PC-3 (cell line): Measurements from ENCODE around the gene FAM174B. TPM values are rescaled to one million over a fixed set of nuclear protein-coding genes. Genes with fewer than 3 reads are reported as not detected.

Experiments used
- ATAC-seq: fragments of 200-7000 bp; cut with Tn5 transposase; 2 replicates; pipeline ENCODE4 v1.9.1; 2020; ENCODE audit warnings: mild to moderate bottlenecking, moderate library complexity
- BruUV-seq: library from RNA; stranded (reverse); fragments of 400-500 nt; replicated peaks from 2 replicates; lab custom pipeline; 2021; lab: Mats Ljungman, UMichigan
- CTCF ChIA-PET: fragments of 300-600 bp; sonication (Branson Sonifier 250); formaldehyde crosslinking; loops from one replicate; lab custom pipeline; 2022; ENCODE audit warnings: antibody characterized with exemption; lab: Charles Lee
- POLR2A ChIA-PET: fragments of 300-600 bp; sonication (Branson Sonifier 250); formaldehyde crosslinking; loops from one replicate; lab custom pipeline; 2022; ENCODE audit warnings: antibody characterized with exemption; ENCODE audit not compliant: unreplicated experiment; lab: Charles Lee
- DNase-seq: peaks from one replicate; pipeline ENCODE4 v3.0.0-alpha.2; 2015
- H2AFZ ChIP-seq: fragments of 300-600 bp; sonication (generic); 2 replicates; pipeline ENCODE4 v1.6.0; 2016; ENCODE audit warnings: antibody characterized with exemption, low read length
- H3F3A ChIP-seq: fragments of 300-600 bp; sonication (generic); one replicate; pipeline ENCODE4 v1.6.0; 2017; ENCODE audit warnings: antibody characterized with exemption, low read length, control low read depth, mild to moderate bottlenecking; ENCODE audit not compliant: unreplicated experiment
- H3K27ac ChIP-seq: fragments of 300-600 bp; sonication (generic); 2 replicates; pipeline ENCODE4 v1.5.1; 2016; ENCODE audit warnings: mild to moderate bottlenecking, low read length
- H3K27me3 ChIP-seq: fragments of 300-600 bp; sonication (generic); 2 replicates; pipeline ENCODE4 v1.6.1; 2016; ENCODE audit warnings: low read length, mixed read lengths
- H3K36me3 ChIP-seq: fragments of 300-600 bp; sonication (generic); 2 replicates; pipeline ENCODE4 v1.6.1; 2016; ENCODE audit warnings: low read depth, mixed run types, low read length, mixed read lengths
- H3K4me1 ChIP-seq: fragments of 300-600 bp; sonication (generic); 2 replicates; pipeline ENCODE4 v1.5.1; 2016; ENCODE audit warnings: low read length; ENCODE audit not compliant: insufficient read depth
- H3K4me2 ChIP-seq: fragments of 300-600 bp; sonication (generic); 2 replicates; pipeline ENCODE4 v1.6.0; 2016; ENCODE audit warnings: low read length
- H3K4me3 ChIP-seq: fragments of 300-600 bp; sonication (generic); 2 replicates; pipeline ENCODE4 v1.5.1; 2016; ENCODE audit warnings: mild to moderate bottlenecking, low read length, mixed read lengths
- H3K79me2 ChIP-seq: fragments of 300-600 bp; sonication (generic); 2 replicates; pipeline ENCODE4 v1.6.1; 2017; ENCODE audit warnings: low read length, mixed read lengths
- H3K9ac ChIP-seq: fragments of 300-600 bp; sonication (generic); 2 replicates; pipeline ENCODE4 v1.6.0; 2016; ENCODE audit warnings: mild to moderate bottlenecking, low read length
- H3K9me2 ChIP-seq: fragments of 300-600 bp; sonication (generic); replicated peaks from 2 replicates; pipeline ENCODE4 v1.6.1; 2016; ENCODE audit warnings: mixed run types, low read length, mixed read lengths
- H3K9me3 ChIP-seq: fragments of 300-600 bp; sonication (generic); 2 replicates; pipeline ENCODE4 v1.6.1; 2016; ENCODE audit warnings: low read length, mixed read lengths
- H4K20me1 ChIP-seq: fragments of 300-600 bp; sonication (generic); 2 replicates; pipeline ENCODE4 v1.6.1; 2016; ENCODE audit warnings: low read length, mixed read lengths
- EZH2 ChIP-seq: fragments of 300-600 bp; sonication (generic); IDR thresholded peaks from one replicate; pipeline ENCODE4 v1.6.1; 2017; ENCODE audit warnings: antibody characterized with exemption, mild to moderate bottlenecking, low read length; ENCODE audit not compliant: unreplicated experiment
- EZH2phosphoT487 ChIP-seq: fragments of 300-600 bp; sonication (generic); IDR thresholded peaks from 2 replicates; pipeline ENCODE4 v1.6.1; 2018; ENCODE audit warnings: mild to moderate bottlenecking, antibody characterized with exemption, low read length, borderline replicate concordance
- intact Hi-C: fragments of 100-400 bp; cut with micrococcal nuclease; formaldehyde crosslinking; loops from 2 replicates; pipeline ENCODE4 v1.9.0; 2023
- total RNA-seq: library from RNA; depleted of rRNA; stranded (reverse); fragments of >200 nt; gene quantifications from 2 replicates; pipeline ENCODE4 v1.2.3, GENCODE V29; 2014
- TF ChIP-seq, protein P1 (sequence below): fragments of 300-600 bp; sonication (generic); conservative IDR thresholded peaks from 2 replicates; pipeline ENCODE4 v1.5.1; 2017; ENCODE audit warnings: antibody characterized with exemption, low read depth, mild to moderate bottlenecking, low read length

Gene FAM174B
- total RNA-seq, 1 experiment from 2014 or later: 9.6 TPM

DNA sequence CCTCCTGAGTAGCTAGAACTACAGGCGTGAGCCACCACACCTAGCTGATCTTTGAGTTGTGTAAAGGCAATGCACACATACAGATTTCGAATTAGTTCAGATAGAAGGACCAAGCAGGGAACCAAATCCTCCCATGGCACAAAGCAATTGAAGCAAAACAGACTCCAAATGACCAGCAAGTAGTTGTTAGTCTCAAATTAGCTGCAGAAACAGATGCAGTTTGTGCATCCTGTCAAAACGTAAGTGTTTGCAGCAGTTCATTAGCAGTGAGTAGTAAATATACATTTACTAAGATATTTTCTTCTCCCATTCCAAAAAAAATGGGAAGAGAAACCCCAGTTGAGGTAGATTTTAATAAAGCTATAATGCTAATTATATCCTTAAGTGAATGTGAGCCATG is 15.8 kb upstream of the FAM174B start:
- Histone ChIP-seq H3K27me3 (no peaks in the 10 kb centered on the region), H2AFZ (no peak overlapping the region), H3K4me1 (peaks cover 14% of the 10 kb centered on the region), H3F3A (no peaks in the 10 kb centered on the region), H3K79me2 (no peaks in the 10 kb centered on the region), H3K9me3 (no peaks in the 10 kb centered on the region), H3K9ac (no peak overlapping the region), H3K36me3 (no peaks in the 10 kb centered on the region), H3K27ac (no peak overlapping the region), H3K4me3 (no peak overlapping the region), H3K9me2 (no peaks in the 10 kb centered on the region), H3K4me2 (no peak overlapping the region), H4K20me1 (no peaks in the 10 kb centered on the region)
- ATAC-seq (no peak), DNase-seq (no peak)
- intact Hi-C loops: no loop called here
- ChIA-PET CTCF (no interaction called here), POLR2A (no interaction called here)
- no TSS peak for BruUV-seq
- TF ChIP-seq, protein P1, sequence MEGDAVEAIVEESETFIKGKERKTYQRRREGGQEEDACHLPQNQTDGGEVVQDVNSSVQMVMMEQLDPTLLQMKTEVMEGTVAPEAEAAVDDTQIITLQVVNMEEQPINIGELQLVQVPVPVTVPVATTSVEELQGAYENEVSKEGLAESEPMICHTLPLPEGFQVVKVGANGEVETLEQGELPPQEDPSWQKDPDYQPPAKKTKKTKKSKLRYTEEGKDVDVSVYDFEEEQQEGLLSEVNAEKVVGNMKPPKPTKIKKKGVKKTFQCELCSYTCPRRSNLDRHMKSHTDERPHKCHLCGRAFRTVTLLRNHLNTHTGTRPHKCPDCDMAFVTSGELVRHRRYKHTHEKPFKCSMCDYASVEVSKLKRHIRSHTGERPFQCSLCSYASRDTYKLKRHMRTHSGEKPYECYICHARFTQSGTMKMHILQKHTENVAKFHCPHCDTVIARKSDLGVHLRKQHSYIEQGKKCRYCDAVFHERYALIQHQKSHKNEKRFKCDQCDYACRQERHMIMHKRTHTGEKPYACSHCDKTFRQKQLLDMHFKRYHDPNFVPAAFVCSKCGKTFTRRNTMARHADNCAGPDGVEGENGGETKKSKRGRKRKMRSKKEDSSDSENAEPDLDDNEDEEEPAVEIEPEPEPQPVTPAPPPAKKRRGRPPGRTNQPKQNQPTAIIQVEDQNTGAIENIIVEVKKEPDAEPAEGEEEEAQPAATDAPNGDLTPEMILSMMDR: no peak
- TF ChIP-seq EZH2 (no peak), EZH2phosphoT487 (no peak)

DNA sequence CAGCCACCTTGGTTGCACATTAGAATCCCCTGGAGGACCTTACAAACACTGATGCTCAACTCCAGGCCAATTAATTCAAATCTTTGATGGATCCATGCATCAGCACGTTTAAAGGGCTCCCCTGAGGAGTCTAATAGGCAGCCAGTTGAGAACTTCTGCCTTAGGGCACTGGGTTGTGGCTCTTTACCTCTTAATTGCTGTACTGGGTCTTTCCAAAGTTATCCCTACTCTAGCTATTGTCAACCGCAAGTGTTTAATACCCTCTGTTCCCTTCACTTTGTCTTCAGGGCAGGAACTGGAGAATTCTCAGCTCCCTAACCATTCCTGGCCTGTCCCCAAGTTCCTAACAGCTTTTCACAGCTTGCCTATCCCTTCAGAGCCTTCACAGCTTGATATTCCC is 15.0 kb upstream of the FAM174B start:
- no peak overlapping the region for H2AFZ ChIP-seq
- H3K4me3 ChIP-seq: no peak overlapping the region
- H3K27me3 ChIP-seq: no peaks in the 10 kb centered on the region
- ATAC-seq (no peak), DNase-seq (no peak)
- no peaks in the 10 kb centered on the region for H3K79me2 ChIP-seq
- peaks cover 17% of the 10 kb centered on the region for H3K4me1 ChIP-seq
- H3K9me2 ChIP-seq: no peaks in the 10 kb centered on the region
- no peak overlapping the region for H3K27ac ChIP-seq
- no peaks in the 10 kb centered on the region for H4K20me1 ChIP-seq
- BruUV-seq: no TSS peak
- H3K36me3 ChIP-seq: no peaks in the 10 kb centered on the region
- H3K9ac ChIP-seq: no peak overlapping the region
- H3K4me2 ChIP-seq: no peak overlapping the region
- no peaks in the 10 kb centered on the region for H3F3A ChIP-seq
- intact Hi-C loops: no loop called here
- no peaks in the 10 kb centered on the region for H3K9me3 ChIP-seq
- TF ChIP-seq EZH2phosphoT487: no peak
- no peak for TF ChIP-seq EZH2
- TF ChIP-seq, protein P1: no peak
- ChIA-PET POLR2A (no interaction called here), CTCF (no interaction called here)

DNA sequence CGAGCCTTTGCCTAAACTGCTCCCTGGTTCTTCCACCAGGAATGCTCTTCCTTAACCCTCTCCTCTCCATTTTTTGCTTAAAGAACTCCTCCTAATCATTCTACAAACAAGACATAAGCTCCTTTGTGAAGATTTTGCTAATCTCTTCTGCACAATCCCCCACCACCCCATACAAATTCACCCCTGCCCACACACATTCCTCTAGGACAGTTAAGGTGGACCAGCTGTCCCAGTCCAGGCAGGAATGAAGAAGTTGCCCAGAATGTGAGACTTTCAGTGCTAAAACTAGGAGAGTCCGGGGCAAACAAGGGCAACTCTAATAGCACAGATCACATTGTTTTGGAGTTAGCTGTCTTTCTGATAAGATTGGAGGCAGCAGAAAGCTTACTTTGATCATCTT is 13.9 kb upstream of the FAM174B start:
- no peaks in the 10 kb centered on the region for H3K9me2 ChIP-seq
- no peaks in the 10 kb centered on the region for H3F3A ChIP-seq
- no peak overlapping the region for H3K4me2 ChIP-seq
- CTCF ChIA-PET: no interaction called here
- no peaks in the 10 kb centered on the region for H3K36me3 ChIP-seq
- no peak overlapping the region for H3K9ac ChIP-seq
- no peaks in the 10 kb centered on the region for H3K27me3 ChIP-seq
- no peaks in the 10 kb centered on the region for H3K9me3 ChIP-seq
- no peaks in the 10 kb centered on the region for H4K20me1 ChIP-seq
- intact Hi-C loops: no loop called here
- H3K27ac ChIP-seq: no peak overlapping the region
- H3K4me3 ChIP-seq: no peak overlapping the region
- H3K4me1 ChIP-seq: peaks cover 17% of the 10 kb centered on the region
- POLR2A ChIA-PET: no interaction called here
- H2AFZ ChIP-seq: no peak overlapping the region
- H3K79me2 ChIP-seq: no peaks in the 10 kb centered on the region
- TF ChIP-seq EZH2 (no peak), EZH2phosphoT487 (no peak)
- TF ChIP-seq, protein P1: no peak
- ATAC-seq (no peak), DNase-seq (no peak)
- BruUV-seq: no TSS peak
